Measurements from ENCODE around the gene TENT5A. TPM values are rescaled to one million over a fixed set of nuclear protein-coding genes. Genes with fewer than 3 reads are reported as not detected.
"Not testable (repeated sequence)": the region's sequence is repeated elsewhere in the genome, so short reads cannot be mapped to it uniquely, and the experiment has no call there.

The TENT5A gene
- total RNA-seq: 26.3 TPM

GRCh38 chr6:81752084-81752920 is at the start of gene TENT5A:
TSS of gene TENT5A (minus strand) at chr6:81752681. CDS start at chr6:81752141, 540 bp downstream.
- peak; percentile 91 for DNase-seq

GRCh38 chr6:81801489-81801888 is 49.0 kb upstream of the TENT5A start:
- DNase-seq: no peak

- DNase-seq: no peak
Observed at GRCh38 chr6:81800666-81801065, 48.2 kb upstream of the TENT5A start.

GRCh38 chr6:81799323-81799722 is 46.8 kb upstream of the TENT5A start:
- DNase-seq: no peak

- no peak for DNase-seq
Observed at GRCh38 chr6:81797591-81797990, 45.1 kb upstream of the TENT5A start.

- no peak for DNase-seq
Observed at GRCh38 chr6:81795890-81796289, 43.4 kb upstream of the TENT5A start.

GRCh38 chr6:81793821-81794475 is 41.5 kb upstream of the TENT5A start:
- DNase-seq: no peak

- DNase-seq: no peak
Observed at GRCh38 chr6:81792826-81793225, 40.3 kb upstream of the TENT5A start.

GRCh38 chr6:81791756-81792155 is 39.3 kb upstream of the TENT5A start:
- DNase-seq: no peak

- DNase-seq: no peak
Observed at GRCh38 chr6:81790034-81790433, 37.6 kb upstream of the TENT5A start.

GRCh38 chr6:81789291-81789690 is 36.8 kb upstream of the TENT5A start:
- no peak for DNase-seq

- no peak for DNase-seq
Observed at GRCh38 chr6:81788748-81789147, 36.3 kb upstream of the TENT5A start.

GRCh38 chr6:81787313-81788068 is 35.0 kb upstream of the TENT5A start:
- no peak for DNase-seq

GRCh38 chr6:81786150-81786549 is 33.7 kb upstream of the TENT5A start:
- no peak for DNase-seq

- DNase-seq: peak; percentile 17
Observed at GRCh38 chr6:81785377-81785776, 32.9 kb upstream of the TENT5A start.

- DNase-seq: no peak
Observed at GRCh38 chr6:81783893-81784292, 31.4 kb upstream of the TENT5A start.

- DNase-seq: no peak
Observed at GRCh38 chr6:81781624-81782023, 29.1 kb upstream of the TENT5A start.

GRCh38 chr6:81777586-81778268 is 25.2 kb upstream of the TENT5A start:
- DNase-seq: no peak

GRCh38 chr6:81776219-81776618 is 23.7 kb upstream of the TENT5A start:
- DNase-seq: not testable (repeated sequence)

GRCh38 chr6:81774542-81774941 is 22.1 kb upstream of the TENT5A start:
- DNase-seq: no peak

GRCh38 chr6:81773887-81774286 is 21.4 kb upstream of the TENT5A start:
- no peak for DNase-seq

GRCh38 chr6:81772741-81773140 is 20.3 kb upstream of the TENT5A start:
- no peak for DNase-seq
